CD8-positive, alpha-beta memory T cell (primary cell): ENCODE results near the gene MOB2. TPM values are rescaled to one million over a fixed set of nuclear protein-coding genes. Genes with fewer than 3 reads are reported as not detected.

Experiments
- CTCF ChIA-PET: fragments of 350-600 bp; sonication (Branson Sonifier 250); formaldehyde crosslinking; loops from one replicate; lab custom pipeline; 2021; ENCODE audit warnings: antibody characterized with exemption; lab: Charles Lee
- POLR2A ChIA-PET: fragments of 350-600 bp; sonication (Branson Sonifier 250); formaldehyde crosslinking; loops from one replicate; lab custom pipeline; 2021; ENCODE audit warnings: antibody characterized with exemption; lab: Charles Lee
- DNase-seq, 5 donors: peaks; one replicate each; pipeline versions ENCODE4 v3.0.0 to v3.0.0-alpha.2; 2020 to 2022; ENCODE audit warnings: mixed read lengths in 1 of 5
- H3K27ac ChIP-seq: one replicate; pipeline ENCODE4 v1.7.0; 2013; ENCODE audit warnings: low read depth, mild to moderate bottlenecking, low read length, moderate library complexity
- H3K27me3 ChIP-seq: 2 replicates; pipeline ENCODE4 v1.7.0; 2013; ENCODE audit warnings: low read length, mild to moderate bottlenecking; ENCODE audit not compliant: insufficient read depth, poor library complexity, severe bottlenecking
- H3K36me3 ChIP-seq: 2 replicates; pipeline ENCODE4 v1.7.0; 2013; ENCODE audit warnings: mild to moderate bottlenecking, low read length, moderate library complexity; ENCODE audit not compliant: insufficient read depth
- H3K4me1 ChIP-seq: 2 replicates; pipeline ENCODE4 v1.7.0; 2013; ENCODE audit warnings: mild to moderate bottlenecking, low read length, moderate library complexity; ENCODE audit not compliant: insufficient read depth
- H3K4me3 ChIP-seq: 2 replicates; pipeline ENCODE4 v1.7.0; 2013; ENCODE audit warnings: mild to moderate bottlenecking, low read length
- H3K9me3 ChIP-seq: 2 replicates; pipeline ENCODE4 v1.7.0; 2013; ENCODE audit warnings: mild to moderate bottlenecking, low read length
- H3K27ac Mint-ChIP-seq, 8 donors: one replicate each; pipeline ENCODE4 v1.8.0; 2020 to 2021; ENCODE audit warnings: mixed read lengths in 8 of 8, mild to moderate bottlenecking in 6 of 8, inconsistent platforms in 3 of 8, moderate library complexity in 3 of 8
- H3K27me3 Mint-ChIP-seq, 2 donors: one replicate each; pipeline ENCODE4 v1.8.0; 2020 to 2021; ENCODE audit warnings: mixed read lengths in 2 of 2, mild to moderate bottlenecking in 1 of 2, moderate library complexity in 1 of 2
- H3K36me3 Mint-ChIP-seq, 3 donors: one replicate each; pipeline ENCODE4 v1.8.0; 2020 to 2021; ENCODE audit warnings: mixed read lengths in 3 of 3, inconsistent platforms in 1 of 3, mild to moderate bottlenecking in 1 of 3
- H3K4me1 Mint-ChIP-seq, 3 donors: one replicate each; pipeline ENCODE4 v1.8.0; 2020 to 2021; ENCODE audit warnings: mixed read lengths in 3 of 3, inconsistent platforms in 1 of 3, mild to moderate bottlenecking in 1 of 3
- H3K4me3 Mint-ChIP-seq, 7 donors: one replicate each; pipeline ENCODE4 v1.8.0; 2020 to 2021; ENCODE audit warnings: mixed read lengths in 7 of 7, mild to moderate bottlenecking in 6 of 7, moderate library complexity in 4 of 7, inconsistent platforms in 2 of 7
- H3K9me3 Mint-ChIP-seq, 5 donors: one replicate each; pipeline ENCODE4 v1.8.0; 2020 to 2022; ENCODE audit warnings: mixed read lengths in 5 of 5, mild to moderate bottlenecking in 3 of 5, moderate library complexity in 2 of 5, inconsistent platforms in 1 of 5
- polyA plus RNA-seq: library from polyadenylated mRNA; unstranded; fragments of 300-500 nt; fragmentation: Illumina TruSeq; gene quantifications from one replicate; pipeline ENCODE4 v1.2.3, GENCODE V29; 2021
- total RNA-seq, 2 experiments: library from RNA; stranded (reverse); gene quantifications; one replicate each; pipeline ENCODE4 v1.2.3, GENCODE V29; 2021

The MOB2 gene
- total and polyA plus RNA-seq, 3 experiments from 2014 or later, result 26.6 to 67.4 (median 28.7) TPM

- Histone ChIP-seq H3K27me3 (no peaks in the 10 kb centered on the region), H3K27ac (no peak overlapping the region), H3K4me3 (no peak overlapping the region), H3K36me3 (peaks cover under 1% of the 10 kb centered on the region), H3K9me3 (no peaks in the 10 kb centered on the region), H3K4me1 (no peaks in the 10 kb centered on the region)
- Mint-ChIP-seq H3K9me3 (no peaks in the 10 kb centered on the region), H3K27ac (no peak overlapping the region), H3K4me1 (peaks cover 0 to 3% (median 3%) of the 10 kb centered on the region in 3 donors), H3K4me3 (no peak overlapping the region), H3K27me3 (no peaks in the 10 kb centered on the region), H3K36me3 (peaks cover 3 to 70% (median 3%) of the 10 kb centered on the region in 3 donors)
- ChIA-PET CTCF (no interaction called here), POLR2A (interaction anchor here (0.6 kb wide), 1 partner anchor 33 kb away, joined by 3 read pairs; no protein-coding TSS in a partner anchor)
- no peak for DNase-seq
Measured at GRCh38 chr11:1469287-1469910, 17.2 kb downstream of the MOB2 start.

- no peaks in the 10 kb centered on the region for H3K27me3 Mint-ChIP-seq
- Histone ChIP-seq H3K4me1 (no peaks in the 10 kb centered on the region), H3K9me3 (no peaks in the 10 kb centered on the region), H3K36me3 (no peaks in the 10 kb centered on the region), H3K27me3 (no peaks in the 10 kb centered on the region), H3K27ac (no peak overlapping the region), H3K4me3 (no peak overlapping the region)
- POLR2A ChIA-PET, result no interaction called here
- peaks cover 0 to 3% (median 3%) of the 10 kb centered on the region in 3 donors for H3K4me1 Mint-ChIP-seq
- H3K27ac Mint-ChIP-seq, result no peak overlapping the region
- no peaks in the 10 kb centered on the region for H3K9me3 Mint-ChIP-seq
- DNase-seq, result no peak
- H3K36me3 Mint-ChIP-seq, result peaks cover 0 to 63% (median 3%) of the 10 kb centered on the region in 3 donors
- H3K4me3 Mint-ChIP-seq, result no peak overlapping the region
- CTCF ChIA-PET, result no interaction called here
Measured at GRCh38 chr11:1468473-1469066, 18.0 kb downstream of the MOB2 start.

- H3K4me1 Mint-ChIP-seq, result peaks cover 0 to 3% (median 3%) of the 10 kb centered on the region in 3 donors
- no peak overlapping the region for H3K27ac Mint-ChIP-seq
Measured at GRCh38 chr11:1468002-1468401, 18.6 kb downstream of the MOB2 start.

GRCh38 chr11:1467270-1467669 is 19.3 kb downstream of the MOB2 start:
- H3K36me3 ChIP-seq, result no peaks in the 10 kb centered on the region
- ChIA-PET POLR2A (interaction anchor here (1.0 kb wide), 1 partner anchor 9 kb away, joined by 3 read pairs; no protein-coding TSS in a partner anchor), CTCF (no interaction called here)
- DNase-seq, result no peak
- Mint-ChIP-seq H3K27me3 (no peaks in the 10 kb centered on the region), H3K9me3 (no peaks in the 10 kb centered on the region), H3K27ac (peak overlapping the region in 2 of 8 donors; percentile 47 to 74), H3K36me3 (peaks cover 0 to 55% (median 3%) of the 10 kb centered on the region in 3 donors), H3K4me3 (no peak overlapping the region), H3K4me1 (peaks cover 0 to 3% (median 3%) of the 10 kb centered on the region in 3 donors)
- no peaks in the 10 kb centered on the region for H3K4me1 ChIP-seq
- H3K4me3 ChIP-seq, result no peak overlapping the region
- no peak overlapping the region for H3K27ac ChIP-seq
- no peaks in the 10 kb centered on the region for H3K9me3 ChIP-seq
- no peaks in the 10 kb centered on the region for H3K27me3 ChIP-seq

More at GRCh38 chr11:1468002-1468401, 18.6 kb downstream of the MOB2 start:
- no peaks in the 10 kb centered on the region for H3K9me3 ChIP-seq
- ChIA-PET CTCF (no interaction called here), POLR2A (no interaction called here)
- H3K27me3 Mint-ChIP-seq, result no peaks in the 10 kb centered on the region
- no peak overlapping the region for H3K4me3 ChIP-seq
- no peak overlapping the region for H3K27ac ChIP-seq
- H3K4me1 ChIP-seq, result no peaks in the 10 kb centered on the region
- H3K36me3 Mint-ChIP-seq, result peaks cover 0 to 58% (median 3%) of the 10 kb centered on the region in 3 donors
- H3K27me3 ChIP-seq, result no peaks in the 10 kb centered on the region
- no peak overlapping the region for H3K4me3 Mint-ChIP-seq
- no peak for DNase-seq
- H3K36me3 ChIP-seq, result no peaks in the 10 kb centered on the region
- H3K9me3 Mint-ChIP-seq, result no peaks in the 10 kb centered on the region

GRCh38 chr11:1466784-1467183 is 19.8 kb downstream of the MOB2 start:
- no peaks in the 10 kb centered on the region for H3K27me3 ChIP-seq
- H3K9me3 ChIP-seq, result no peaks in the 10 kb centered on the region
- Mint-ChIP-seq H3K27ac (no peak overlapping the region), H3K4me1 (peaks cover 0 to 3% (median 3%) of the 10 kb centered on the region in 3 donors), H3K36me3 (peaks cover 0 to 52% (median 3%) of the 10 kb centered on the region in 3 donors), H3K27me3 (no peaks in the 10 kb centered on the region), H3K4me3 (no peak overlapping the region), H3K9me3 (no peaks in the 10 kb centered on the region)
- ChIA-PET POLR2A (interaction anchor here (1.0 kb wide), 1 partner anchor 9 kb away, joined by 3 read pairs; no protein-coding TSS in a partner anchor), CTCF (no interaction called here)
- H3K4me1 ChIP-seq, result no peaks in the 10 kb centered on the region
- H3K36me3 ChIP-seq, result no peaks in the 10 kb centered on the region
- no peak overlapping the region for H3K27ac ChIP-seq
- no peak for DNase-seq
- no peak overlapping the region for H3K4me3 ChIP-seq

- DNase-seq, result no peak
- Mint-ChIP-seq H3K4me3 (no peak overlapping the region), H3K9me3 (no peaks in the 10 kb centered on the region), H3K36me3 (peaks cover 0 to 21% (median 0%) of the 10 kb centered on the region in 3 donors), H3K27ac (no peak overlapping the region), H3K4me1 (peaks cover 0 to 3% (median 3%) of the 10 kb centered on the region in 3 donors), H3K27me3 (peaks cover 0 to 2% of the 10 kb centered on the region in 2 donors)
- POLR2A ChIA-PET, result no interaction called here
- H3K27me3 ChIP-seq, result no peaks in the 10 kb centered on the region
- H3K4me3 ChIP-seq, result no peak overlapping the region
- H3K36me3 ChIP-seq, result no peaks in the 10 kb centered on the region
- no peak overlapping the region for H3K27ac ChIP-seq
- H3K4me1 ChIP-seq, result no peaks in the 10 kb centered on the region
- no peaks in the 10 kb centered on the region for H3K9me3 ChIP-seq
- CTCF ChIA-PET, result no interaction called here
Measured at GRCh38 chr11:1463056-1463455, 23.5 kb downstream of the MOB2 start.

- Histone ChIP-seq H3K27me3 (no peaks in the 10 kb centered on the region), H3K27ac (no peak overlapping the region), H3K4me1 (no peaks in the 10 kb centered on the region), H3K4me3 (no peak overlapping the region), H3K9me3 (no peaks in the 10 kb centered on the region), H3K36me3 (no peaks in the 10 kb centered on the region)
- no peak overlapping the region for H3K4me3 Mint-ChIP-seq
- peaks cover 0 to 18% (median 0%) of the 10 kb centered on the region in 3 donors for H3K36me3 Mint-ChIP-seq
- H3K27ac Mint-ChIP-seq, result no peak overlapping the region
- peaks cover 0 to 3% (median 3%) of the 10 kb centered on the region in 3 donors for H3K4me1 Mint-ChIP-seq
- ChIA-PET POLR2A (no interaction called here), CTCF (no interaction called here)
- peaks cover 0 to 2% of the 10 kb centered on the region in 2 donors for H3K27me3 Mint-ChIP-seq
- no peaks in the 10 kb centered on the region for H3K9me3 Mint-ChIP-seq
- DNase-seq, result no peak
Measured at GRCh38 chr11:1462698-1462975, 23.9 kb downstream of the MOB2 start.

- no peak overlapping the region for H3K27ac Mint-ChIP-seq
- H3K27ac ChIP-seq, result no peak overlapping the region
- no peaks in the 10 kb centered on the region for H3K36me3 ChIP-seq
- H3K27me3 Mint-ChIP-seq, result peaks cover 0 to 2% of the 10 kb centered on the region in 2 donors
- POLR2A ChIA-PET, result no interaction called here
- no peaks in the 10 kb centered on the region for H3K9me3 ChIP-seq
- H3K9me3 Mint-ChIP-seq, result no peaks in the 10 kb centered on the region
- no peak overlapping the region for H3K4me3 ChIP-seq
- CTCF ChIA-PET, result no interaction called here
- H3K4me1 ChIP-seq, result no peaks in the 10 kb centered on the region
- peaks cover 0 to 13% (median 0%) of the 10 kb centered on the region in 3 donors for H3K36me3 Mint-ChIP-seq
- H3K4me3 Mint-ChIP-seq, result peak overlapping the region in 1 of 7 donors; percentile 51
- DNase-seq, result no peak
- no peaks in the 10 kb centered on the region for H3K27me3 ChIP-seq
- H3K4me1 Mint-ChIP-seq, result peaks cover 0 to 3% (median 3%) of the 10 kb centered on the region in 3 donors
Measured at GRCh38 chr11:1461826-1462697, 24.5 kb downstream of the MOB2 start.
